Sciatic nerve (tissue), 2 donors: ENCODE data around the gene IDS. TPM values are rescaled to one million over a fixed set of nuclear protein-coding genes. Genes with fewer than 3 reads are reported as not detected.
"Not testable (repeated sequence)": the region's sequence is repeated elsewhere in the genome, so short reads cannot be mapped to it uniquely, and the experiment has no call there.

Experiments
- ATAC-seq: fragments of 200-7000 bp; cut with Tn5 transposase; one replicate; pipeline ENCODE4 v1.9.1; 2020; ENCODE audit warnings: mild to moderate bottlenecking, moderate library complexity
- DNase-seq: peaks from one replicate; pipeline ENCODE4 v3.0.0-alpha.2; 2020; ENCODE audit warnings: low spot score
- intact Hi-C: fragments of 100-400 bp; cut with DNase I; formaldehyde crosslinking; loops from one replicate; pipeline ENCODE4 v1.14.2; 2022
- total RNA-seq: library from RNA; stranded (reverse); fragmentation: NEBNext Ultra II Directional; extraction: Animal tissue kit (Norgen Biotek cat#: 25700); gene quantifications from one replicate; pipeline ENCODE4 v1.2.1, GENCODE V29; 2021
- donor health status: DM: no; HTN: no; CAD: no.
- donor health status: DM: no; HTN: no; CAD: no.

IDS gene, protein sequence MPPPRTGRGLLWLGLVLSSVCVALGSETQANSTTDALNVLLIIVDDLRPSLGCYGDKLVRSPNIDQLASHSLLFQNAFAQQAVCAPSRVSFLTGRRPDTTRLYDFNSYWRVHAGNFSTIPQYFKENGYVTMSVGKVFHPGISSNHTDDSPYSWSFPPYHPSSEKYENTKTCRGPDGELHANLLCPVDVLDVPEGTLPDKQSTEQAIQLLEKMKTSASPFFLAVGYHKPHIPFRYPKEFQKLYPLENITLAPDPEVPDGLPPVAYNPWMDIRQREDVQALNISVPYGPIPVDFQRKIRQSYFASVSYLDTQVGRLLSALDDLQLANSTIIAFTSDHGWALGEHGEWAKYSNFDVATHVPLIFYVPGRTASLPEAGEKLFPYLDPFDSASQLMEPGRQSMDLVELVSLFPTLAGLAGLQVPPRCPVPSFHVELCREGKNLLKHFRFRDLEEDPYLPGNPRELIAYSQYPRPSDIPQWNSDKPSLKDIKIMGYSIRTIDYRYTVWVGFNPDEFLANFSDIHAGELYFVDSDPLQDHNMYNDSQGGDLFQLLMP
- total RNA-seq = 111 TPM

- ATAC-seq = peak; percentile 97
- intact Hi-C loops = no loop called here
- peak; percentile 92 for DNase-seq
Observed at GRCh38 chrX:149504915-149505651, at the start of gene IDS. TSS of gene IDS (minus strand) at chrX:149505306. CDS start at chrX:149505137, 169 bp downstream.

- ATAC-seq, DNase-seq, intact Hi-C loops: not testable (repeated sequence)
Observed at GRCh38 chrX:149551939-149552248, 46.8 kb upstream of the IDS start.

DNA sequence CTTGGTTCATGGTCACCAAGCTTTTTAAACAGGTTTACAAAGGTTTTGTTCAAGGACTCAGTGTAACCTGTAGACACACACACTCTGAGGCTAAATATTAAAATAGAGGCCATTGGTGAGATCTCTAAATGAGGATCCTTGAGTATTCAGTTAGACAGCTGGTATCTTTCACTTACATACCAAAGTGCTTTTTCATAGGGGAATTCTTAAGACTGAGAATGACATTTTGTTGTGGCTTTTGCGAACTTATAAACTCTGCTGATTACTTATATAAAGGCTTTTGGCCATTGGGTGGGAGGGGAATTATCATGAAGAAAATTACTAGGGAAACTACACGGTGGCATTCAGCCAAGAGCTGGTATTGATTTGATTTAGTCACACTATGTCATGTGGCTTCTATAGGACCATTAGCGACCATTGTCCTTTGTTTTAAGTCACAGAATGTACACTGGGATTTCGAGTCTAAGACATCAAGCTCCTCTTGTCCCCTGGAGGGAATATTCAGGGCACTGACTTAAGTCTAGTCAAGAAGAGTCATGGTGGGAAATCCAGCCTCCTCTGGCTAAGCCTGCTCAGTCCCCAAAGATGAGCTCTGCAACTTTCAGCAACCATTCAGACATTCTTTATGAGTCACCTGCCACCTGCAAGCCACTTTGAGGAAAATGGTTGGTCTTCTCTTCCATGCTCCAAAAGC, 46.3 kb upstream of the IDS start:
- ATAC-seq, intact Hi-C loops, DNase-seq: not testable (repeated sequence)

- intact Hi-C loops, DNase-seq, ATAC-seq: not testable (repeated sequence)
Observed at GRCh38 chrX:149550454-149550853, 45.3 kb upstream of the IDS start.

DNA sequence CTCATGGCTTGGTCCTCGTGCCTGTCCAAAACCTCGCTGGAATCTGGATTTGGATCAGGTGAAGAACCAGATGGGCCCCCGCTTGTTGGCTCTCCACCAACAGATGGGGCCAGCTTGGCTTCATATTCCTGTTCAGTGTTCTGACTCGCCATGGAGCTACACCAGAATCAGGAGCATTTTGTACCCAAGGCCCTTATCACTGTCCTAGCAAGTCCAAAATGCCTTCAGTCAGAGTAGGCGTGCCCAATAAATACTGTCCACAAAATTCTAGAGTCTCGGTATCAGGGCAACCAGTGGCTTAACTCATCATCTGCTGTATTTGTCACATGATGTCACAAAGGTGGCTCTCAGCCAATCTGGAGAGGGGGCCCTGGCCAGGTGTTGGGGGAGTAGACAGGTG, 44.6 kb upstream of the IDS start, which contains the start of gene HSFX3:
TSS of gene HSFX3 (minus strand) at position 224 of the 400 bp plus-strand sequence. CDS start at position 152, 72 bp downstream.
- ATAC-seq, intact Hi-C loops, DNase-seq: not testable (repeated sequence)

- intact Hi-C loops = not testable (repeated sequence)
Observed at GRCh38 chrX:149547782-149548181, 42.7 kb upstream of the IDS start.

GRCh38 chrX:149546962-149547361, 41.9 kb upstream of the IDS start:
- DNase-seq, ATAC-seq, intact Hi-C loops: not testable (repeated sequence)

More at GRCh38 chrX:149547782-149548181, 42.7 kb upstream of the IDS start:
- not testable (repeated sequence) for ATAC-seq, DNase-seq

DNA sequence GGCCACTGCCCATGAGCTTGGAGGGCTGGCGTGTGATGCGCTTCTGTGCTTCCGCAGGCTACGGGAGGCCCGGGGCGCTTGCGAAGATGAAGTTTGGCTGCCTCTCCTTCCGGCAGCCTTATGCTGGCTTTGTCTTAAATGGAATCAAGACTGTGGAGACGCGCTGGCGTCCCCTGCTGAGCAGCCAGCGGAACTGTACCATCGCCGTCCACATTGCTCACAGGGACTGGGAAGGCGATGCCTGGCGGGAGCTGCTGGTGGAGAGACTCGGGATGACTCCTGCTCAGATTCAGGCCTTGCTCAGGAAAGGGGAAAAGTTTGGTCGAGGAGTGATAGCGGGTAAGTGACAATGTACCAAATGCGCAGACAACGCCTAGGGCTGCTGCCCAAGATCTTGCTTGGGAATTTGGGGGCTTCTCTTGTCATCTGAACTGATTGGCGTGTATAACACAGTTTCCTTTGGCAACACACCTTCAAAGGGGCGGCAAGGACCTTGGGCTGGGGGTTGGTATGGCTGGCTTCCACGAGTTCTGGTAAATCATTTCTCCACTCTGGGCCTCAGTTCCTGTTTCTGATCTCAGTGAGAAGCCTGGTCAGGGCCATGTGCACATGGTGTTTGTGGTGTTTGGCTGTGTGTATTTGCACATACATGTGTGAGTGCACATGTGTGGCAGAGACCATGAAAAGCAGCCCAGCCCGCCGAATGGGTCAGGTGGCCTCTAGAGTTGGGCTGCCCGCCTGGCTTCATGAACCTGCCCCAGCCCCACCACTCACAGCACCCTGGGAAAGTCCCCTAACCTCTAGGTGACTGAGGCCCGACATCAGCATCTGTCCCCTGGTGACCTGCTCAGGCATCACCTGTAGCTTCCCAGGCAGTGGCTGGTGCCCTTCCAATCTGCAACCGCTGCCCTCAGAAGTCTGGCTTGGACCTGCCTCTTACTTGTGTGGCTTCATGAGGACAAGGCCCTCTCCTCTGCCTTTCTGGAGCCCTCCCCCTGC, 40.7 kb upstream of the IDS start:
- DNase-seq, ATAC-seq, intact Hi-C loops: not testable (repeated sequence)

DNA sequence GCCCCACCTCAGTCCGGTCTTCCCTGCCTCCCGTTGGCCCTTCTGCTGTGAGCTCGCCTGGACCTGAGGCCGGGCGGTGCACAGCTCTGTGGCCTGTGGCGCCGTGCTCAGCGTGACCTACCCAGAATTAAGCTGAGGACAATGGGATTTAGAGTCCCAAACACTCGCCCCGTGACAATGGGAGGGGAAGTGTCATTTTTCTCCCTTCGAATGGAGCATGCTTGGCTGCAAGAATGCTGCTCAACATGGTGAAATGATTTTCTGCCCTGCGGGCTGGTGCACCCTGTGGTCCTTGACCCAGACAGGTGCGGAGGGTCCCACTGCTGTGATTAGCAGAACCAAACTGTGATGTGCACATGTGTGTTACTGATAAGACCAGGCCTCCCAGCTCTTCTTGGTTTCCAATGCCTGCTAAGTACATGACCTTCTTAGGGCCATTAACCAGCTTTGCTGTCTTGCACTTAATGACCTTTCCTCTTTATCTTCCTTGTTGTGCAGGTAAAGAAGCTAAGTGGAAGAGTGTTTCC, 36.5 kb upstream of the IDS start:
- intact Hi-C loops = no loop called here
- ATAC-seq (no peak), DNase-seq (no peak)

DNA sequence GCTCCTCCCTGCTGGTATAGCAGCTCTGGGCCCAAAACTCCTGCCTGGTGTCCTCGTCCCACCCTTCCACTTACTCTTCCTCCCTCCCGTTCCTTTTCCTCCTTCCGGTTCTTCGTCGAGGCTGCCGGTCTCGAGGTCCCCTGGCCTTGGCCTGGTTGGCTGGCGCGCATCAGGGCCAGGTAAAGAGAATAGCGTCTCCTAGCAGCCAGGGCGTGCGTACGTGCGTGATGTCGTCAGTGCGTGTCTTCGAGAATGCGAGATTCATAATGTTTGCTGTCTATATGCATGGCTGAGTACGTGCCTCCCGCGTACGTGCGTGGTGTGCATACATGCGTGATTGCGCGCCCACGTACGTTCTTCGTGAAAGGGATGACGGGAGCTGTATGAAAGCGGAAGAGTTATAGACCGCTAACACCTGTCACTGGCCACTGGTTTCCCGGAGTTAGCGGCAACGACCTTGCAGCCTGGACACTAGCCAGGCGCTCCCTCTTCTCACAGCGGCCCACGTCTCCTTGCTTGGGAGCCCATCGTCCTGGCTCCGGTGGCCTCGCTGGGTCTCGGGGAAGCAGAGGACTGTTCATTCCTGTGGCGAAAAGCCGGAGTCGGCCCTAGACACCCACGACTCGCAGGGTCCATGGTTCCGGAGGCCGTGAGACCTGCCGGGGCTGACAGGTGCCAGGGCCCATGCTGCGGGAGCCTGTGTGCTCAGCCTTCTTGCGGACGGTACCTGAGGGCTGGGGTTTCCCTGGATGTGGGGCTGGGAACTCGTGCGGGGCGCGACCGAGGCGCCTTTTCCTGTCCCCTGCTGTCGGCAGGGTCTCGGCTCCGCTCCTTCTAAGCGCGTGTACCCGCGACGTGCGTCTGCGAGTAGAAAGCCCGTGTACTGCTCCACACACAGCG, 35.8 kb upstream of the IDS start, which contains the start of gene EOLA1:
TSS of gene EOLA1 (plus strand) at position 392 of the 900 bp plus-strand sequence. CDS start 4,619 bp downstream, outside the sequence.
- peak; percentile 87 for DNase-seq

DNA sequence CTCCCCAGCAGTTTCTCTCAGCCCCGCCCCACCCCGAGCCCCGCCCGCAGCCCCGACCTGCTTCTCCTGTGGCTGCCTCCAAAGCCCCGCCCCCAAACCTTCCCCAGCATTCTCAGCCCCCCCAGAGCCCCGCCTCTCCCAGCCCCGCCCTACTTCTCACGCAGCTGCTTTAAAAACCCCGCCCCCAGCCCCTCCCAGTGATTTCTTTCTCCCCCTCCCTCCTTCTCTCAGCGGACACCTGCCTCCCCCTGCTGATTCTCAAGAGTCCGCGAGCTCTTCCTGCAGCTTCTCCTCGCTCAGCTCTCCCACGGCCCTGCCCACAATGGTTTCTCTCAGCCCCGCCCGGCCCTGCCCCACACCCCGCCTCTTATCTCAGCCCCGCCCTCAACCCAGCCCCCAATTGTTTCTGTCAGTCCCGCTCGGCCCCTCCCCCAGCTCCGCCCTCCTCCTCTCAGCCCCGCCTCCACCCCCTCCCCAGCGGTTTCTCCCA, 35.1 kb upstream of the IDS start:
- DNase-seq (peak; percentile 95), ATAC-seq (peak; percentile 87)
- intact Hi-C loops = no loop called here

More for the DNA sequence above, 35.8 kb upstream of the IDS start, which contains the start of gene EOLA1:
- intact Hi-C loops = no loop called here
- ATAC-seq = peak; percentile 58

GRCh38 chrX:149539283-149540130, 34.4 kb upstream of the IDS start:
- peak; percentile 81 for ATAC-seq
- intact Hi-C loops = no loop called here

GRCh38 chrX:149537474-149537873, 32.4 kb upstream of the IDS start:
- ATAC-seq, DNase-seq, intact Hi-C loops: not testable (repeated sequence)

More at GRCh38 chrX:149539283-149540130, 34.4 kb upstream of the IDS start:
- DNase-seq = peak; percentile 92

- intact Hi-C loops, ATAC-seq, DNase-seq: not testable (repeated sequence)
Observed at GRCh38 chrX:149534926-149535602, 30.0 kb upstream of the IDS start.

DNA sequence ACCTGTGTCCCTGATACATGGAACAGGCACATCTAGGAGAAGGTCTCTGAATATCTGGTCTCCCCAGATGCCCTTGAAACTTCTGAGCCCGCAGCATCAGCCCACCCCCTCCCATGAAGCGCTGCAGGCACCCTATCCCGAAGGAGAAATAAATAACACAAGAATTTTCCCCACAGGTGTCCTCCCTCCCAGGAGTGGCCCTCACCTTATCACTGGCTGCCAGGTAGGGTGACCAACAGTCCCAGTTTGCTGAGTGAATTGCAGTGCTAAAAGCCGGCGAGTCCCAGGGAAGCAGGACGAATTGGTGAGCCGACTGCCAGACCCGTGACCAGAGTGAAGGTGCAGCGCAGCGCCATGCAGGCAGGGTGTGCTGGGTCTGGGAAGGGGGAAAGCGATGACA, 28.9 kb upstream of the IDS start:
- intact Hi-C loops, ATAC-seq, DNase-seq: not testable (repeated sequence)
